WTC11 (cell line): Measurements from ENCODE around the gene GLS. TPM values are rescaled to one million over a fixed set of nuclear protein-coding genes. Genes with fewer than 3 reads are reported as not detected.

Experiments used
- ATAC-seq: fragments of 200-7000 bp; cut with Tn5 transposase; 2 replicates; pipeline ENCODE4 v1.10.0; 2021; ENCODE audit warnings: mild to moderate bottlenecking, moderate library complexity
- CTCF ChIA-PET: fragments of 300-600 bp; sonication (Branson Sonifier 250); formaldehyde crosslinking; loops from one replicate; lab custom pipeline; 2021; ENCODE audit warnings: antibody characterized with exemption; lab: Charles Lee
- POLR2A ChIA-PET: fragments of 350-600 bp; sonication (Branson Sonifier 250); formaldehyde crosslinking; loops from one replicate; lab custom pipeline; 2021; ENCODE audit warnings: antibody characterized with exemption; lab: Charles Lee
- DNase-seq: peaks from one replicate; pipeline ENCODE4 v3.0.0; 2021; ENCODE audit warnings: low spot score
- H3K27ac Mint-ChIP-seq: 2 replicates; pipeline ENCODE4 v1.8.0; 2021; ENCODE audit warnings: mixed read lengths
- H3K27me3 Mint-ChIP-seq: 2 replicates; pipeline ENCODE4 v1.8.0; 2021; ENCODE audit warnings: low read depth, mild to moderate bottlenecking, moderate library complexity, mixed read lengths
- H3K36me3 Mint-ChIP-seq: 2 replicates; pipeline ENCODE4 v1.8.0; 2021; ENCODE audit warnings: mixed read lengths
- H3K4me1 Mint-ChIP-seq: 2 replicates; pipeline ENCODE4 v1.8.0; 2022; ENCODE audit warnings: mixed read lengths
- H3K4me3 Mint-ChIP-seq: 2 replicates; pipeline ENCODE4 v1.8.0; 2021; ENCODE audit warnings: mild to moderate bottlenecking, moderate library complexity, mixed read lengths
- H3K9me3 Mint-ChIP-seq: 2 replicates; pipeline ENCODE4 v1.8.0; 2021; ENCODE audit warnings: mixed read lengths
- CREM ChIP-seq: sonication (generic); formaldehyde crosslinking; IDR thresholded peaks from 2 replicates; pipeline ENCODE4 v1.8.1; 2022; ENCODE audit warnings: mild to moderate bottlenecking, missing genetic modification reagents, moderate library complexity
- ELF4 ChIP-seq: sonication (generic); formaldehyde crosslinking; IDR thresholded peaks from 2 replicates; pipeline ENCODE4 v1.8.1; 2022; ENCODE audit warnings: low read depth, mild to moderate bottlenecking, moderate library complexity, missing genetic modification reagents
- FOXJ3 ChIP-seq: sonication (generic); formaldehyde crosslinking; IDR thresholded peaks from 2 replicates; pipeline ENCODE4 v1.9.0; 2021; ENCODE audit warnings: missing genetic modification reagents, mild to moderate bottlenecking, borderline replicate concordance
- JAZF1 ChIP-seq: fragments of 250-450 bp; sonication (Bioruptor Pico); IDR thresholded peaks from 2 replicates; pipeline ENCODE4 v1.9.0; 2021; ENCODE audit warnings: moderate library complexity, mild to moderate bottlenecking, inconsistent platforms
- JUN ChIP-seq: sonication (generic); formaldehyde crosslinking; IDR thresholded peaks from 2 replicates; pipeline ENCODE4 v1.8.0; 2023; ENCODE audit warnings: mild to moderate bottlenecking, missing genetic modification reagents
- KAT7 ChIP-seq: sonication (generic); formaldehyde crosslinking; IDR thresholded peaks from 2 replicates; pipeline ENCODE4 v1.8.1; 2023; ENCODE audit warnings: missing genetic modification reagents, mild to moderate bottlenecking, borderline replicate concordance
- NFE2L1 ChIP-seq: sonication (generic); formaldehyde crosslinking; IDR thresholded peaks from 2 replicates; pipeline ENCODE4 v1.8.1; 2023; ENCODE audit warnings: missing genetic modification reagents
- NR2C2 ChIP-seq: sonication (generic); formaldehyde crosslinking; IDR thresholded peaks from 2 replicates; pipeline ENCODE4 v1.8.0; 2022; ENCODE audit warnings: mild to moderate bottlenecking, missing genetic modification reagents
- NR3C1 ChIP-seq: sonication (generic); formaldehyde crosslinking; conservative IDR thresholded peaks from 2 replicates; pipeline ENCODE4 v1.8.1; 2023; ENCODE audit warnings: low read depth, mild to moderate bottlenecking, missing genetic modification reagents
- RORB ChIP-seq: fragments of 250-450 bp; sonication (Bioruptor Pico); IDR thresholded peaks from 2 replicates; pipeline ENCODE4 v1.9.0; 2021; ENCODE audit warnings: mild to moderate bottlenecking
- SOX15 ChIP-seq: fragments of 250-450 bp; sonication (Bioruptor Pico); IDR thresholded peaks from 2 replicates; pipeline ENCODE4 v1.9.0; 2021; ENCODE audit warnings: mild to moderate bottlenecking
- TCF7 ChIP-seq: sonication (generic); formaldehyde crosslinking; IDR thresholded peaks from 2 replicates; pipeline ENCODE4 v1.8.0; 2022; ENCODE audit warnings: mild to moderate bottlenecking, low read depth, missing genetic modification reagents, moderate library complexity
- ZNF121 ChIP-seq: sonication (generic); formaldehyde crosslinking; IDR thresholded peaks from 2 replicates; pipeline ENCODE4 v1.8.0; 2023; ENCODE audit warnings: missing genetic modification reagents
- ZNF219 ChIP-seq: sonication (generic); formaldehyde crosslinking; IDR thresholded peaks from 2 replicates; pipeline ENCODE4 v1.8.0; 2023; ENCODE audit warnings: missing genetic modification reagents, mild to moderate bottlenecking, borderline replicate concordance
- ZNF232 ChIP-seq: sonication (generic); formaldehyde crosslinking; IDR thresholded peaks from 2 replicates; pipeline ENCODE4 v1.8.0; 2022; ENCODE audit warnings: mild to moderate bottlenecking, missing genetic modification reagents
- total RNA-seq: library from RNA; stranded (reverse); gene quantifications from 3 replicates; pipeline ENCODE4 v1.2.3, GENCODE V29; 2021
- TF ChIP-seq, protein P1 (sequence below): sonication (generic); formaldehyde crosslinking; IDR thresholded peaks from 2 replicates; pipeline ENCODE4 v1.8.0; 2022; ENCODE audit warnings: missing genetic modification reagents
- TF ChIP-seq, protein P2 (sequence below): sonication (generic); formaldehyde crosslinking; IDR thresholded peaks from 2 replicates; pipeline ENCODE4 v1.8.1; 2023; ENCODE audit warnings: mild to moderate bottlenecking, missing genetic modification reagents
- TF ChIP-seq, protein P3 (sequence below): sonication (generic); formaldehyde crosslinking; IDR thresholded peaks from 2 replicates; pipeline ENCODE4 v1.8.1; 2023; ENCODE audit warnings: mild to moderate bottlenecking, moderate library complexity, missing genetic modification reagents
- TF ChIP-seq, protein P4 (sequence below): fragments of 250-450 bp; sonication (Bioruptor Pico); conservative IDR thresholded peaks from 2 replicates; pipeline ENCODE4 v1.9.0; 2021; ENCODE audit warnings: mild to moderate bottlenecking
- TF ChIP-seq, protein P5 (sequence below): sonication (generic); formaldehyde crosslinking; IDR thresholded peaks from 2 replicates; pipeline ENCODE4 v1.8.1; 2022; ENCODE audit warnings: low read depth, mild to moderate bottlenecking, moderate library complexity, missing genetic modification reagents, borderline replicate concordance
- TF ChIP-seq, protein P6 (sequence below): sonication (generic); formaldehyde crosslinking; IDR thresholded peaks from 2 replicates; pipeline ENCODE4 v1.8.0; 2022; ENCODE audit warnings: mild to moderate bottlenecking, missing genetic modification reagents
- TF ChIP-seq, protein P7 (sequence below): fragments of 200-600 bp; IDR thresholded peaks from 2 replicates; pipeline ENCODE4 v1.8.0; 2022; ENCODE audit warnings: antibody characterized with exemption

The GLS gene
- total RNA-seq, 1 experiment from 2014 or later, result 115 TPM

DNA sequence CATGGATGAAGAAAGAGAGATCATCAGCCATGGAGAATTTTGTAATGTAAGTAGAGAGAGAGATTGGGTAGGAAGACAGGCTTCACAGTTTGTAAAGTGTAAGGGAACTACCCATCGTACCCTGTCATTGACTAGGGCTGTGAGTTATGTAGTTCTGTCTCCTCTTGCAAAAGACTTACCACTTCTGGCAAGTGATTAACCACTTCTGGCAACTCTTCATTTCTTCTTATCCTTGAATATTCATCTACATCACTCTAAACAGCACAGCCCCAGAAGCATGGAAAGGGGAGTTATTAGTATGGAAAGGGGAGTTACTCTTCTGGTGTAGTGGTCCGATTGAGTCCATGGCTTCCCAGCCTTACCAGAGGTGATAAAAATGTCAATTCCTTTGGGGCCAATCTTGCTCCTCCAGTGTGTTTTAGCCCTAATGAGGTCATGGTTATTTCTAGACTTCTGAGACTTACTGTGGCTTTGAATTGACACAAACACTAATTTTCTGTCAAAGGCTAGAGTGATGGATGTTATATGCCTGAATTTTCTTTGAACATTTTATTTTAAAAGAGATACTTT lies 81.4 kb downstream of the GLS start:
- ChIA-PET POLR2A (no interaction called here), CTCF (no interaction called here)
- H3K36me3 Mint-ChIP-seq, result peaks cover 3% of the 10 kb centered on the region
- H3K4me1 Mint-ChIP-seq, result no peaks in the 10 kb centered on the region
- no peaks in the 10 kb centered on the region for H3K9me3 Mint-ChIP-seq
- TF ChIP-seq, protein P1, sequence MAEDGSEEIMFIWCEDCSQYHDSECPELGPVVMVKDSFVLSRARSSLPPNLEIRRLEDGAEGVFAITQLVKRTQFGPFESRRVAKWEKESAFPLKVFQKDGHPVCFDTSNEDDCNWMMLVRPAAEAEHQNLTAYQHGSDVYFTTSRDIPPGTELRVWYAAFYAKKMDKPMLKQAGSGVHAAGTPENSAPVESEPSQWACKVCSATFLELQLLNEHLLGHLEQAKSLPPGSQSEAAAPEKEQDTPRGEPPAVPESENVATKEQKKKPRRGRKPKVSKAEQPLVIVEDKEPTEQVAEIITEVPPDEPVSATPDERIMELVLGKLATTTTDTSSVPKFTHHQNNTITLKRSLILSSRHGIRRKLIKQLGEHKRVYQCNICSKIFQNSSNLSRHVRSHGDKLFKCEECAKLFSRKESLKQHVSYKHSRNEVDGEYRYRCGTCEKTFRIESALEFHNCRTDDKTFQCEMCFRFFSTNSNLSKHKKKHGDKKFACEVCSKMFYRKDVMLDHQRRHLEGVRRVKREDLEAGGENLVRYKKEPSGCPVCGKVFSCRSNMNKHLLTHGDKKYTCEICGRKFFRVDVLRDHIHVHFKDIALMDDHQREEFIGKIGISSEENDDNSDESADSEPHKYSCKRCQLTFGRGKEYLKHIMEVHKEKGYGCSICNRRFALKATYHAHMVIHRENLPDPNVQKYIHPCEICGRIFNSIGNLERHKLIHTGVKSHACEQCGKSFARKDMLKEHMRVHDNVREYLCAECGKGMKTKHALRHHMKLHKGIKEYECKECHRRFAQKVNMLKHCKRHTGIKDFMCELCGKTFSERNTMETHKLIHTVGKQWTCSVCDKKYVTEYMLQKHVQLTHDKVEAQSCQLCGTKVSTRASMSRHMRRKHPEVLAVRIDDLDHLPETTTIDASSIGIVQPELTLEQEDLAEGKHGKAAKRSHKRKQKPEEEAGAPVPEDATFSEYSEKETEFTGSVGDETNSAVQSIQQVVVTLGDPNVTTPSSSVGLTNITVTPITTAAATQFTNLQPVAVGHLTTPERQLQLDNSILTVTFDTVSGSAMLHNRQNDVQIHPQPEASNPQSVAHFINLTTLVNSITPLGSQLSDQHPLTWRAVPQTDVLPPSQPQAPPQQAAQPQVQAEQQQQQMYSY (CRISPR knock-in tag), result no peak
- TF ChIP-seq ZNF219 (no peak), KAT7 (CRISPR knock-in tag) (no peak), SOX15 (CRISPR knock-in tag) (no peak), ZNF232 (CRISPR knock-in tag) (no peak), TCF7 (no peak), ZNF121 (CRISPR knock-in tag) (no peak), RORB (CRISPR knock-in tag) (no peak), JAZF1 (CRISPR knock-in tag) (no peak), JUN (CRISPR knock-in tag) (no peak)
- TF ChIP-seq, protein P2, sequence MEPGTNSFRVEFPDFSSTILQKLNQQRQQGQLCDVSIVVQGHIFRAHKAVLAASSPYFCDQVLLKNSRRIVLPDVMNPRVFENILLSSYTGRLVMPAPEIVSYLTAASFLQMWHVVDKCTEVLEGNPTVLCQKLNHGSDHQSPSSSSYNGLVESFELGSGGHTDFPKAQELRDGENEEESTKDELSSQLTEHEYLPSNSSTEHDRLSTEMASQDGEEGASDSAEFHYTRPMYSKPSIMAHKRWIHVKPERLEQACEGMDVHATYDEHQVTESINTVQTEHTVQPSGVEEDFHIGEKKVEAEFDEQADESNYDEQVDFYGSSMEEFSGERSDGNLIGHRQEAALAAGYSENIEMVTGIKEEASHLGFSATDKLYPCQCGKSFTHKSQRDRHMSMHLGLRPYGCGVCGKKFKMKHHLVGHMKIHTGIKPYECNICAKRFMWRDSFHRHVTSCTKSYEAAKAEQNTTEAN, result no peak
- TF ChIP-seq, protein P3, sequence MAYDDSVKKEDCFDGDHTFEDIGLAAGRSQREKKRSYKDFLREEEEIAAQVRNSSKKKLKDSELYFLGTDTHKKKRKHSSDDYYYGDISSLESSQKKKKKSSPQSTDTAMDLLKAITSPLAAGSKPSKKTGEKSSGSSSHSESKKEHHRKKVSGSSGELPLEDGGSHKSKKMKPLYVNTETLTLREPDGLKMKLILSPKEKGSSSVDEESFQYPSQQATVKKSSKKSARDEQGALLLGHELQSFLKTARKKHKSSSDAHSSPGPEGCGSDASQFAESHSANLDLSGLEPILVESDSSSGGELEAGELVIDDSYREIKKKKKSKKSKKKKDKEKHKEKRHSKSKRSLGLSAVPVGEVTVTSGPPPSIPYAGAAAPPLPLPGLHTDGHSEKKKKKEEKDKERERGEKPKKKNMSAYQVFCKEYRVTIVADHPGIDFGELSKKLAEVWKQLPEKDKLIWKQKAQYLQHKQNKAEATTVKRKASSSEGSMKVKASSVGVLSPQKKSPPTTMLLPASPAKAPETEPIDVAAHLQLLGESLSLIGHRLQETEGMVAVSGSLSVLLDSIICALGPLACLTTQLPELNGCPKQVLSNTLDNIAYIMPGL (CRISPR knock-in tag), result no peak
- TF ChIP-seq, protein P4, sequence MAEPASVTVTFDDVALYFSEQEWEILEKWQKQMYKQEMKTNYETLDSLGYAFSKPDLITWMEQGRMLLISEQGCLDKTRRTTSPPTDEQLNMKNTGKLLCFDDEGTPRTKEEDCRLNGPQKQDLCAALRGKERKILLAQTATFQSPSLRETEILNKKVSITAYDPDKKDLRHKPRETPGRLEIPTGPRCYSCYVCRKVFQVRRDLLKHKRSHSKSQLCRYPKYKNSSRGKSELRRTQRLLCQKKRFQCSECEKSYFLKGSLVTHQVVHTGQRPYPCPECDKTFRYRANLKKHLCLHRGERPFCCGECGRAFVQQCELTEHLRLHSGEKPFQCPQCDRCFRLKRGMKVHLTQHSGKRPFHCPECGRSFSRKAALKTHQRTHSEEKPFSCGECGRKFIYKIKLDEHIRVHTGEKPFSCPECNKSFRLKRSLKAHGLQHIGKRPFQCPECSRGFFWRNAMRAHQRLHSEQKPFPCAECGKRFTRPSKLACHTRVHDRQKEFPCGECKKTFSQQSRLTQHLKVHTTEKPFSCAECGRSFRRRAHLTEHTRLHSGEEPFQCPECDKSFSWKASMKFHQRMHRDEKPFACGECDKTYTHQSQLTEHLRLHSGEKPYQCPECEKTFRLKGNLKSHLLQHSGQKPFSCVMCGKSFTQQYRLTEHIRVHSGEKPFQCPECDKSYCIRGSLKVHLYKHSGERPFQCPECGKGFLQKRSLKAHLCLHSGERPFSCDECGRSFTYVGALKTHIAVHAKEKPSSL (CRISPR knock-in tag), result no peak
- H3K27ac Mint-ChIP-seq, result 0 out of 2 replicates have a peak overlapping the region, but pooled peaks have one; percentile 25
- no peak for DNase-seq
- no peak overlapping the region for H3K4me3 Mint-ChIP-seq
- H3K27me3 Mint-ChIP-seq, result no peaks in the 10 kb centered on the region; the same call in 1 of the 2 replicates
- no peak for ATAC-seq

DNA sequence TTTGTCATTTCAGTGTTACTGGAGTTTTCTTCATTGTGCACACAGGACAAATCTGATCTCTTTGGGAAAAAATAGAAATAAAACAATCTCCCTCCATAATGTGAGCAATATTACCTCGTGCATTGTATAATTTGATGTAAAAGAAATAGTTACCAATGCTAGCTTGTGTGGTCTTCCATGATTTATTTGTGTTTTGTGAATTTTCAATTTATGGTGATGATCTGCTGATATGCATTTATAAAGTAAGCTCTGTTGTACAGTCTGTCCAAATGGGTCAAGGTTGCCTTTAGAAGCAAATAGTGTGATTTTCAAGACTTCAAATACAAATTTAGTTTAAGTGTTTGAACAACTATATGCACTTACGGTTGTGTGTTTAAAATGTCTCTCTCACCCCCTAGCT lies 82.5 kb downstream of the GLS start:
- Mint-ChIP-seq H3K9me3 (no peaks in the 10 kb centered on the region), H3K27me3 (no peaks in the 10 kb centered on the region), H3K27ac (no peak overlapping the region), H3K4me3 (no peak overlapping the region), H3K36me3 (peaks cover 3% of the 10 kb centered on the region), H3K4me1 (no peaks in the 10 kb centered on the region)
- ChIA-PET POLR2A (no interaction called here), CTCF (interaction anchor here (1.2 kb wide), 1 partner anchor 874 kb away, joined by 4 read pairs; no protein-coding TSS in a partner anchor)
- no peak for ATAC-seq
- no peak for DNase-seq
- TF ChIP-seq, protein P5, sequence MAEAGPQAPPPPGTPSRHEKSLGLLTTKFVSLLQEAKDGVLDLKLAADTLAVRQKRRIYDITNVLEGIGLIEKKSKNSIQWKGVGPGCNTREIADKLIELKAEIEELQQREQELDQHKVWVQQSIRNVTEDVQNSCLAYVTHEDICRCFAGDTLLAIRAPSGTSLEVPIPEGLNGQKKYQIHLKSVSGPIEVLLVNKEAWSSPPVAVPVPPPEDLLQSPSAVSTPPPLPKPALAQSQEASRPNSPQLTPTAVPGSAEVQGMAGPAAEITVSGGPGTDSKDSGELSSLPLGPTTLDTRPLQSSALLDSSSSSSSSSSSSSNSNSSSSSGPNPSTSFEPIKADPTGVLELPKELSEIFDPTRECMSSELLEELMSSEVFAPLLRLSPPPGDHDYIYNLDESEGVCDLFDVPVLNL (CRISPR knock-in tag), result no peak
- TF ChIP-seq KAT7 (CRISPR knock-in tag) (no peak), CREM (CRISPR knock-in tag) (no peak), NR3C1 (no peak), NR2C2 (CRISPR knock-in tag) (no peak), TCF7 (no peak), NFE2L1 (no peak), FOXJ3 (no peak), ZNF219 (no peak), ELF4 (CRISPR knock-in tag) (no peak)
- TF ChIP-seq, protein P6, sequence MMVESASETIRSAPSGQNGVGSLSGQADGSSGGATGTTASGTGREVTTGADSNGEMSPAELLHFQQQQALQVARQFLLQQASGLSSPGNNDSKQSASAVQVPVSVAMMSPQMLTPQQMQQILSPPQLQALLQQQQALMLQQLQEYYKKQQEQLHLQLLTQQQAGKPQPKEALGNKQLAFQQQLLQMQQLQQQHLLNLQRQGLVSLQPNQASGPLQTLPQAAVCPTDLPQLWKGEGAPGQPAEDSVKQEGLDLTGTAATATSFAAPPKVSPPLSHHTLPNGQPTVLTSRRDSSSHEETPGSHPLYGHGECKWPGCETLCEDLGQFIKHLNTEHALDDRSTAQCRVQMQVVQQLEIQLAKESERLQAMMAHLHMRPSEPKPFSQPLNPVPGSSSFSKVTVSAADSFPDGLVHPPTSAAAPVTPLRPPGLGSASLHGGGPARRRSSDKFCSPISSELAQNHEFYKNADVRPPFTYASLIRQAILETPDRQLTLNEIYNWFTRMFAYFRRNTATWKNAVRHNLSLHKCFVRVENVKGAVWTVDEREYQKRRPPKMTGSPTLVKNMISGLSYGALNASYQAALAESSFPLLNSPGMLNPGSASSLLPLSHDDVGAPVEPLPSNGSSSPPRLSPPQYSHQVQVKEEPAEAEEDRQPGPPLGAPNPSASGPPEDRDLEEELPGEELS (CRISPR knock-in tag), result no peak
- TF ChIP-seq, protein P7, sequence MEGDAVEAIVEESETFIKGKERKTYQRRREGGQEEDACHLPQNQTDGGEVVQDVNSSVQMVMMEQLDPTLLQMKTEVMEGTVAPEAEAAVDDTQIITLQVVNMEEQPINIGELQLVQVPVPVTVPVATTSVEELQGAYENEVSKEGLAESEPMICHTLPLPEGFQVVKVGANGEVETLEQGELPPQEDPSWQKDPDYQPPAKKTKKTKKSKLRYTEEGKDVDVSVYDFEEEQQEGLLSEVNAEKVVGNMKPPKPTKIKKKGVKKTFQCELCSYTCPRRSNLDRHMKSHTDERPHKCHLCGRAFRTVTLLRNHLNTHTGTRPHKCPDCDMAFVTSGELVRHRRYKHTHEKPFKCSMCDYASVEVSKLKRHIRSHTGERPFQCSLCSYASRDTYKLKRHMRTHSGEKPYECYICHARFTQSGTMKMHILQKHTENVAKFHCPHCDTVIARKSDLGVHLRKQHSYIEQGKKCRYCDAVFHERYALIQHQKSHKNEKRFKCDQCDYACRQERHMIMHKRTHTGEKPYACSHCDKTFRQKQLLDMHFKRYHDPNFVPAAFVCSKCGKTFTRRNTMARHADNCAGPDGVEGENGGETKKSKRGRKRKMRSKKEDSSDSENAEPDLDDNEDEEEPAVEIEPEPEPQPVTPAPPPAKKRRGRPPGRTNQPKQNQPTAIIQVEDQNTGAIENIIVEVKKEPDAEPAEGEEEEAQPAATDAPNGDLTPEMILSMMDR, result no peak
